Right ventricle myocardium superior (tissue), 1 donor: ENCODE measurements around the gene CUL1. TPM values are rescaled to one million over a fixed set of nuclear protein-coding genes. Genes with fewer than 3 reads are reported as not detected.

ENCODE experiments used
- ATAC-seq: fragments of 200-7000 bp; cut with Tn5 transposase; one replicate; pipeline ENCODE4 v1.9.1; 2020; ENCODE audit warnings: mild to moderate bottlenecking; ENCODE audit not compliant: poor library complexity
- DNase-seq: peaks from one replicate; pipeline ENCODE4 v3.0.0-alpha.2; 2020
- intact Hi-C: fragments of 100-400 bp; cut with DNase I; formaldehyde crosslinking; loops from one replicate; pipeline ENCODE4 v1.11.2; 2022
- total RNA-seq: library from RNA; stranded (reverse); fragmentation: NEBNext Ultra II Directional; extraction: Animal tissue kit (Norgen Biotek cat#: 25700); gene quantifications from one replicate; pipeline ENCODE4 v1.2.1, GENCODE V29; 2021
- donor health status: DM: no; HTN: yes; CAD: no; lungs with severe emphysema.

CUL1 gene
- total RNA-seq, 1 donor from 2014 or later: 46.6 TPM

GRCh38 chr7:148789220-148789619 lies 90.5 kb downstream of the CUL1 start:
- intact Hi-C loops: no loop called here
- DNase-seq (no peak), ATAC-seq (no peak)

GRCh38 chr7:148790131-148790726 lies 91.5 kb downstream of the CUL1 start:
- intact Hi-C loops: no loop called here

GRCh38 chr7:148790850-148791249 lies 92.1 kb downstream of the CUL1 start:
- intact Hi-C loops: no loop called here
- ATAC-seq: no peak
- DNase-seq: no peak

More at GRCh38 chr7:148790131-148790726, 91.5 kb downstream of the CUL1 start:
- no peak for DNase-seq
- no peak for ATAC-seq

GRCh38 chr7:148791546-148791945 lies 92.8 kb downstream of the CUL1 start:
- no peak for ATAC-seq
- no peak for DNase-seq
- intact Hi-C loops: no loop called here

- ATAC-seq (no peak), DNase-seq (no peak)
- intact Hi-C loops: no loop called here
These were observed 94.9 kb downstream of the CUL1 start for GRCh38 chr7:148793590-148793989.

- no peak for DNase-seq
- intact Hi-C loops: no loop called here
- ATAC-seq: no peak
These were observed 95.8 kb downstream of the CUL1 start for GRCh38 chr7:148794476-148794875.

GRCh38 chr7:148796841-148797240 lies 98.1 kb downstream of the CUL1 start:
- DNase-seq (no peak), ATAC-seq (no peak)
- intact Hi-C loops: no loop called here

- intact Hi-C loops: no loop called here
- DNase-seq (no peak), ATAC-seq (no peak)
These were observed 101.3 kb downstream of the CUL1 start for GRCh38 chr7:148799893-148800555.

GRCh38 chr7:148800677-148801076 lies 102.0 kb downstream of the CUL1 start:
- intact Hi-C loops: no loop called here
- ATAC-seq (no peak), DNase-seq (no peak)

- intact Hi-C loops: no loop called here
- no peak for DNase-seq
- ATAC-seq: no peak
These were observed 103.4 kb downstream of the CUL1 start for GRCh38 chr7:148802101-148802493.

GRCh38 chr7:148803094-148803493 lies 104.4 kb downstream of the CUL1 start:
- ATAC-seq (no peak), DNase-seq (no peak)
- intact Hi-C loops: no loop called here

GRCh38 chr7:148804343-148805235 lies 105.9 kb downstream of the CUL1 start:
- ATAC-seq: no peak
- intact Hi-C loops: no loop called here
- DNase-seq: no peak

GRCh38 chr7:148806187-148806586 lies 107.5 kb downstream of the CUL1 start:
- ATAC-seq (no peak), DNase-seq (no peak)
- intact Hi-C loops: no loop called here

GRCh38 chr7:148807436-148807835 lies 108.7 kb downstream of the CUL1 start:
- ATAC-seq (no peak), DNase-seq (no peak)
- intact Hi-C loops: no loop called here

- DNase-seq (no peak), ATAC-seq (no peak)
- intact Hi-C loops: no loop called here
These were observed 111.2 kb downstream of the CUL1 start for GRCh38 chr7:148809856-148810255.

GRCh38 chr7:148811892-148812291 lies 113.2 kb downstream of the CUL1 start:
- DNase-seq (no peak), ATAC-seq (no peak)
- intact Hi-C loops: no loop called here

GRCh38 chr7:148813890-148814289 lies 115.2 kb downstream of the CUL1 start:
- ATAC-seq (no peak), DNase-seq (no peak)
- intact Hi-C loops: no loop called here

GRCh38 chr7:148814922-148815559 lies 116.3 kb downstream of the CUL1 start:
- ATAC-seq (no peak), DNase-seq (no peak)
- intact Hi-C loops: no loop called here

GRCh38 chr7:148815612-148816011 lies 116.9 kb downstream of the CUL1 start:
- DNase-seq: no peak
- no peak for ATAC-seq
- intact Hi-C loops: no loop called here
